KBM-7 (cell line): ENCODE data around the gene CHPF.

Experiments used
- DNase-seq: peaks from one replicate; pipeline ENCODE4 v3.0.0-alpha.2; 2015
- in situ Hi-C: fragments of 300-500 bp; cut with MboI; formaldehyde crosslinking; loops from 2 replicates; pipeline ENCODE4 v1.14.3; 2020; ENCODE audit warnings: low sequenced_read_pairs, low pct_unique_long_range_greater_than_20kb, mixed read lengths

The CHPF gene

GRCh38 chr2:219543596-219544358, at the start of gene CHPF, which contains the start of gene TMEM198:
Gene CHPF, minus strand, starts transcription at chr2:219543809. Its CDS starts 271 bp downstream, at chr2:219543538.
Gene TMEM198, plus strand, starts transcription at chr2:219544028. Its CDS starts 700 bp downstream, at chr2:219544728.
- peak; percentile 99 for DNase-seq
- in situ Hi-C loops, result no loop called here

- in situ Hi-C loops, result no loop called here
- no peak for DNase-seq
Observed at GRCh38 chr2:219593154-219593553, 49.5 kb upstream of the CHPF start.

GRCh38 chr2:219592736-219593135, 49.1 kb upstream of the CHPF start:
- in situ Hi-C loops, result no loop called here
- no peak for DNase-seq

GRCh38 chr2:219591091-219591490, 47.5 kb upstream of the CHPF start:
- in situ Hi-C loops, result no loop called here
- DNase-seq, result no peak

GRCh38 chr2:219581346-219581745, 37.7 kb upstream of the CHPF start:
- DNase-seq, result no peak
- in situ Hi-C loops, result no loop called here

GRCh38 chr2:219578811-219579613, 35.4 kb upstream of the CHPF start:
- in situ Hi-C loops, result no loop called here
- no peak for DNase-seq

- in situ Hi-C loops, result no loop called here
- no peak for DNase-seq
Observed at GRCh38 chr2:219576505-219577388, 33.1 kb upstream of the CHPF start.

- in situ Hi-C loops, result no loop called here
- no peak for DNase-seq
Observed at GRCh38 chr2:219575566-219576504, 32.2 kb upstream of the CHPF start.

- in situ Hi-C loops, result no loop called here
- no peak for DNase-seq
Observed at GRCh38 chr2:219574484-219575311, 31.1 kb upstream of the CHPF start.

- no peak for DNase-seq
- in situ Hi-C loops, result no loop called here
Observed at GRCh38 chr2:219573166-219573565, 29.6 kb upstream of the CHPF start.

GRCh38 chr2:219572237-219573001, 28.8 kb upstream of the CHPF start, which contains the start of gene INHA:
Gene INHA, plus strand, starts transcription at chr2:219572310. Its CDS starts 65 bp downstream, at chr2:219572375.
- in situ Hi-C loops, result no loop called here
- no peak for DNase-seq

GRCh38 chr2:219571311-219572236, 28.0 kb upstream of the CHPF start, which contains the start of gene OBSL1:
Gene OBSL1, minus strand, starts transcription at chr2:219571539. Its CDS starts 307 bp downstream, at chr2:219571232.
- peak; percentile 75 for DNase-seq
- in situ Hi-C loops, result no loop called here

- no peak for DNase-seq
- in situ Hi-C loops, result no loop called here
Observed at GRCh38 chr2:219570924-219571310, 27.3 kb upstream of the CHPF start.

- DNase-seq, result peak; percentile 23
- in situ Hi-C loops, result no loop called here
Observed at GRCh38 chr2:219570194-219570923, 26.8 kb upstream of the CHPF start.

GRCh38 chr2:219569635-219570034, 26.0 kb upstream of the CHPF start:
- in situ Hi-C loops, result no loop called here
- DNase-seq, result no peak
